ENCODE results near the gene TNFAIP3. TPM values are rescaled to one million over a fixed set of nuclear protein-coding genes. Genes with fewer than 3 reads are reported as not detected.

The TNFAIP3 gene
- total and polyA plus RNA-seq, 2 of the 8 experiments (the other 6 are each of a cell fraction or from before 2014, with no cell fraction given), result 1.6 to 2.0 TPM

- Histone ChIP-seq H4K8ac (ENCODE audit: extremely low read depth, insufficient read depth, low read length) (no peak overlapping the region), H3K4me3 (ENCODE audit: extremely low read depth in 1 of 4, insufficient read depth in 2 of 4, low read depth in 3 of 4, low read length in 4 of 4) (no peak overlapping the region), H3K79me2 (ENCODE audit: control insufficient read depth in 1 of 2, insufficient read depth in 2 of 2, low read length in 2 of 2) (no peaks in the 10 kb centered on the region), H2AFZ (ENCODE audit: low read length) (no peak overlapping the region), H4K20me1 (replicated peaks in 1 of 2; ENCODE audit: control insufficient read depth in 1 of 2, insufficient read depth in 2 of 2, low read length in 2 of 2) (no peaks in the 10 kb centered on the region), H3K23ac (ENCODE audit: insufficient read length) (no peak overlapping the region), H4K5ac (ENCODE audit: insufficient read length, low read depth, low read length) (no peak overlapping the region), H2BK5ac (ENCODE audit: low read depth, low read length) (no peak overlapping the region), H3K4ac (replicated peaks; ENCODE audit: insufficient read length, low read depth, low read length) (no peak overlapping the region), H3K27me3 (replicated peaks in 1 of 4; ENCODE audit: control insufficient read depth in 3 of 4, extremely low read depth in 1 of 4, insufficient read depth in 3 of 4, low read length in 3 of 4) (peaks cover 0 to 12% (median 6%) of the 10 kb centered on the region in 4 experiments; a peak in 5 of 7 replicates), H2BK12ac (ENCODE audit: low read depth, low read length) (no peak overlapping the region), H3K9ac (replicated peaks in 1 of 4; ENCODE audit: extremely low read depth in 1 of 4, low read depth in 3 of 4, low read length in 3 of 4) (no peak overlapping the region), H3K9me3 (ENCODE audit: insufficient read depth in 2 of 2, low read depth in 1 of 2, low read length in 1 of 2) (no peaks in the 10 kb centered on the region), H2BK20ac (ENCODE audit: low read length) (no peak overlapping the region), H3K14ac (ENCODE audit: insufficient read length) (no peak overlapping the region), H3K56ac (replicated peaks; ENCODE audit: insufficient read length, low read depth, low read length) (no peak overlapping the region), H3K79me1 (ENCODE audit: low read depth, low read length) (no peaks in the 10 kb centered on the region; the same call in 1 of the 2 replicates), H3K36me3 (ENCODE audit: control insufficient read depth in 2 of 4, insufficient read depth in 4 of 4, low read length in 3 of 4) (peaks cover 0 to 13% (median 3%) of the 10 kb centered on the region in 4 experiments; a peak in 2 of 8 replicates), H3K4me2 (ENCODE audit: insufficient read depth in 1 of 2, low read depth in 2 of 2, low read length in 2 of 2) (no peak overlapping the region), H2AK5ac (ENCODE audit: low read depth, low read length) (no peak overlapping the region), H3K4me1 (replicated peaks in 1 of 4; ENCODE audit: control insufficient read depth in 3 of 4, insufficient read depth in 4 of 4, low read length in 3 of 4) (no peaks in the 10 kb centered on the region), H2BK15ac (ENCODE audit: low read length) (no peak overlapping the region), H3K18ac (ENCODE audit: extremely low read depth, low read length) (no peak overlapping the region), H3K27ac (ENCODE audit: low read depth, low read length) (no peak overlapping the region), H3K23me2 (ENCODE audit: low read depth, low read length) (peaks cover 7% of the 10 kb centered on the region), H4K91ac (replicated peaks; ENCODE audit: insufficient read length, low read length) (no peak overlapping the region), H2BK120ac (replicated peaks; ENCODE audit: low read depth, low read length) (no peak overlapping the region)
- DNase-seq (ENCODE audit: low read depth in 1 of 2, low spot score in 2 of 2) (no peak), FAIRE-seq (no peak)
- TF ChIP-seq BACH1 (IDR thresholded peaks at IDR 0.05; ENCODE audit: low read length) (no peak), KDM5A (IDR thresholded peaks at IDR 0.05; ENCODE audit: low read length) (no peak)
- ChIA-PET POLR2A (ENCODE audit: partially characterized antibody) (interaction anchor here (1.2 kb wide), 1 partner anchor 73 kb away, joined by 3 read pairs; no protein-coding TSS in a partner anchor), CTCF (ENCODE audit: partially characterized antibody) (interaction anchor here (2.0 to 6.6 kb wide), 6 partner anchors 8 to 167 kb away, joined by 6 to 52 read pairs (median 14); no protein-coding TSS in a partner anchor)
- 100% methylated on average over 1 of the region's 1 CpG; no CpG with 5 or more reads in 1 of the 2 experiments for WGBS, 2 experiments (ENCODE audit: extremely low coverage in 1 of 2, insufficient coverage in 1 of 2, insufficient read length in 1 of 2, insufficient replicate concordance in 2 of 2, low coverage in 1 of 2, low lambda C conversion rate in 2 of 2, missing lambda C conversion rate in 1 of 2)
Observed at GRCh38 chr6:137871831-137872454, 4.9 kb downstream of the TNFAIP3 start.
